Caco-2 (cell line): ENCODE measurements around the gene RNF121. TPM values are rescaled to one million over a fixed set of nuclear protein-coding genes. Genes with fewer than 3 reads are reported as not detected.

Source experiments
- BruUV-seq: library from RNA; stranded (reverse); fragments of 400-500 nt; replicated peaks from 2 replicates; lab custom pipeline; 2021; lab: Mats Ljungman, UMichigan
- CTCF ChIA-PET: fragments of 300-600 bp; sonication (Branson Sonifier 250); formaldehyde crosslinking; loops from one replicate; lab custom pipeline; 2022; ENCODE audit warnings: antibody characterized with exemption; lab: Charles Lee
- POLR2A ChIA-PET: fragments of 300-600 bp; sonication (Branson Sonifier 250); formaldehyde crosslinking; loops from one replicate; lab custom pipeline; 2022; ENCODE audit warnings: antibody characterized with exemption; lab: Charles Lee
- DNase-seq, 2 experiments: peaks; one replicate each; pipeline versions ENCODE4 v3.0.0 to v3.0.0-alpha.2; 2020 to 2022
- H3K27me3 ChIP-seq: replicated peaks from 2 replicates; pipeline ENCODE4 v1.6.0; 2011; ENCODE audit warnings: low read length; ENCODE audit not compliant: control insufficient read depth, insufficient read depth
- H3K36me3 ChIP-seq: 2 replicates; pipeline ENCODE4 v1.5.1; 2011; ENCODE audit warnings: low read length; ENCODE audit not compliant: control insufficient read depth, insufficient read depth
- H3K4me1 ChIP-seq: fragments of 250-450 bp; sonication (Bioruptor Pico); 2 replicates; pipeline ENCODE4 v1.5.1; 2020; ENCODE audit warnings: mild to moderate bottlenecking
- H3K4me3 ChIP-seq: 2 replicates; pipeline ENCODE4 v1.5.1; 2011; ENCODE audit warnings: low read depth, mild to moderate bottlenecking, control low read depth, low read length
- H3K9me3 ChIP-seq: fragments of 250-450 bp; sonication (Bioruptor Pico); 2 replicates; pipeline ENCODE4 v1.5.1; 2020; ENCODE audit warnings: mild to moderate bottlenecking, moderate library complexity
- H3K27ac Mint-ChIP-seq: one replicate; pipeline ENCODE4 v1.8.0; 2022; ENCODE audit warnings: mixed read lengths; ENCODE audit not compliant: unreplicated experiment
- H3K27me3 Mint-ChIP-seq: one replicate; pipeline ENCODE4 v1.8.0; 2022; ENCODE audit warnings: mixed read lengths; ENCODE audit not compliant: insufficient read depth, unreplicated experiment
- H3K36me3 Mint-ChIP-seq: one replicate; pipeline ENCODE4 v1.8.0; 2022; ENCODE audit warnings: mild to moderate bottlenecking, mixed read lengths; ENCODE audit not compliant: insufficient read depth, unreplicated experiment
- H3K4me1 Mint-ChIP-seq: one replicate; pipeline ENCODE4 v1.8.0; 2022; ENCODE audit warnings: low read depth, mixed read lengths; ENCODE audit not compliant: unreplicated experiment
- H3K4me3 Mint-ChIP-seq: one replicate; pipeline ENCODE4 v1.8.0; 2022; ENCODE audit warnings: mild to moderate bottlenecking, moderate library complexity, mixed read lengths; ENCODE audit not compliant: unreplicated experiment
- H3K9me3 Mint-ChIP-seq: one replicate; pipeline ENCODE4 v1.8.0; 2022; ENCODE audit warnings: mixed read lengths; ENCODE audit not compliant: unreplicated experiment
- CTCF ChIP-seq, 2 experiments: fragments of 200-600 bp in 1 of 2; IDR thresholded peaks; 1 replicate in 1 of 2; 2 replicates in 1 of 2; pipeline versions ENCODE4 v1.5.1 to v1.8.0; 2011 to 2022; ENCODE audit warnings: antibody characterized with exemption in 1 of 2, control low read depth in 1 of 2, inconsistent platforms in 1 of 2, low read depth in 1 of 2, low read length in 1 of 2, mild to moderate bottlenecking in 1 of 2, moderate library complexity in 1 of 2; ENCODE audit not compliant: insufficient read depth in 1 of 2, severe bottlenecking in 1 of 2, unreplicated experiment in 1 of 2
- intact Hi-C: fragments of 100-400 bp; cut with micrococcal nuclease; formaldehyde crosslinking; loops from one replicate; pipeline ENCODE4 v1.10.0; 2022; ENCODE audit not compliant: unreplicated experiment
- total RNA-seq: library from RNA; stranded (reverse); gene quantifications from 2 replicates; pipeline ENCODE4 v1.2.3, GENCODE V29; 2022

RNF121 gene
- total RNA-seq, 1 experiment from 2014 or later = 146 TPM

- H3K27me3 Mint-ChIP-seq = no peaks in the 10 kb centered on the region
- ChIA-PET CTCF (no interaction called here), POLR2A (no interaction called here)
- H3K36me3 ChIP-seq = peaks cover 3% of the 10 kb centered on the region; the same call in 1 of the 2 replicates
- H3K9me3 Mint-ChIP-seq = no peaks in the 10 kb centered on the region
- no peak overlapping the region for H3K4me3 ChIP-seq
- DNase-seq = no peak
- intact Hi-C loops = no loop called here
- no peaks in the 10 kb centered on the region for H3K4me1 Mint-ChIP-seq
- H3K4me1 ChIP-seq = no peaks in the 10 kb centered on the region
- H3K27ac Mint-ChIP-seq = no peak overlapping the region
- BruUV-seq = no TSS peak
- H3K27me3 ChIP-seq = no peaks in the 10 kb centered on the region
- H3K36me3 Mint-ChIP-seq = peaks cover 61% of the 10 kb centered on the region
- TF ChIP-seq CTCF (IDR thresholded peaks at IDR 0.05; ENCODE audit: insufficient read depth in 1 of 2, low read depth in 1 of 2, low read length in 1 of 2, severe bottlenecking in 1 of 2, unreplicated experiment in 1 of 2) = no peak
- H3K9me3 ChIP-seq = no peaks in the 10 kb centered on the region
- H3K4me3 Mint-ChIP-seq = no peak overlapping the region
These were observed 61.9 kb downstream of the RNF121 start for GRCh38 chr11:71990701-71991100.

- no peak for TF ChIP-seq CTCF (IDR thresholded peaks at IDR 0.05; ENCODE audit: insufficient read depth in 1 of 2, low read depth in 1 of 2, low read length in 1 of 2, severe bottlenecking in 1 of 2, unreplicated experiment in 1 of 2)
- Mint-ChIP-seq H3K4me3 (no peak overlapping the region), H3K9me3 (no peaks in the 10 kb centered on the region), H3K27ac (no peak overlapping the region), H3K36me3 (peaks cover 56% of the 10 kb centered on the region), H3K27me3 (no peaks in the 10 kb centered on the region), H3K4me1 (no peaks in the 10 kb centered on the region)
- intact Hi-C loops = no loop called here
- no peaks in the 10 kb centered on the region for H3K9me3 ChIP-seq
- H3K4me3 ChIP-seq = no peak overlapping the region
- no peaks in the 10 kb centered on the region for H3K4me1 ChIP-seq
- ChIA-PET CTCF (no interaction called here), POLR2A (no interaction called here)
- peaks cover 5% of the 10 kb centered on the region; the same call in 1 of the 2 replicates for H3K36me3 ChIP-seq
- BruUV-seq = no TSS peak
- DNase-seq = peak in 1 of 2 experiments; percentile 1
- H3K27me3 ChIP-seq = no peaks in the 10 kb centered on the region
These were observed 62.6 kb downstream of the RNF121 start for GRCh38 chr11:71991494-71991893.

GRCh38 chr11:71992136-71992730 is 63.4 kb downstream of the RNF121 start:
- TF ChIP-seq CTCF (IDR thresholded peaks at IDR 0.05; ENCODE audit: insufficient read depth in 1 of 2, low read depth in 1 of 2, low read length in 1 of 2, severe bottlenecking in 1 of 2, unreplicated experiment in 1 of 2) = no peak
- peaks cover 56% of the 10 kb centered on the region for H3K36me3 Mint-ChIP-seq

More at GRCh38 chr11:71992136-71992730, 63.4 kb downstream of the RNF121 start:
- Histone ChIP-seq H3K27me3 (no peaks in the 10 kb centered on the region), H3K9me3 (no peaks in the 10 kb centered on the region), H3K4me3 (no peak overlapping the region), H3K4me1 (no peaks in the 10 kb centered on the region), H3K36me3 (peaks cover 7% of the 10 kb centered on the region; the same call in 1 of the 2 replicates)
- Mint-ChIP-seq H3K9me3 (no peaks in the 10 kb centered on the region), H3K27me3 (no peaks in the 10 kb centered on the region), H3K4me3 (no peak overlapping the region), H3K27ac (no peak overlapping the region), H3K4me1 (no peaks in the 10 kb centered on the region)
- intact Hi-C loops = no loop called here
- CTCF ChIA-PET = no interaction called here
- DNase-seq = no peak
- no TSS peak for BruUV-seq
- POLR2A ChIA-PET = no interaction called here
